Measurements from ENCODE around the gene URB1.
"Not testable (repeated sequence)": the region's sequence is repeated elsewhere in the genome, so short reads cannot be mapped to it uniquely, and the experiment has no call there.

The URB1 gene

DNA sequence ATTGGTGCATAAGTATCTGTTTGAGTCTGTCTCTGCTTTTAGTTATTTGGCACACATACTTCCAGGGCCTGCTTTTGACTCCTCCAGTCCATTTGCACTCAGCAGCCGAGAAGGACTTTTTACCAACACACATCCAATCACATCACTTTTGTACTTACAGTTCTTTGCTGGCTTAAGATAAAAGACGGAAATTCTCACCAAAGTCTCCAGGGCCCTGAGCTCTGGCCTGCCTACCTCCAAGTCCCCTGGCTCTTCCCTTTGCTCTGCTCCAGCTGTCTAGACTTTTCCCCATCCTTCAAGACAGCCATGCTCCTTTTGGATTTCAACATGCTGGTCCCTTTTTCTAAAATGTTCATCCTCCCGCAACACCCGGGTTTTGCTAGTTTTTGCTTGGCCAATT lies 17.5 kb upstream of the URB1 start:
- TF ChIP-seq, protein P1, sequence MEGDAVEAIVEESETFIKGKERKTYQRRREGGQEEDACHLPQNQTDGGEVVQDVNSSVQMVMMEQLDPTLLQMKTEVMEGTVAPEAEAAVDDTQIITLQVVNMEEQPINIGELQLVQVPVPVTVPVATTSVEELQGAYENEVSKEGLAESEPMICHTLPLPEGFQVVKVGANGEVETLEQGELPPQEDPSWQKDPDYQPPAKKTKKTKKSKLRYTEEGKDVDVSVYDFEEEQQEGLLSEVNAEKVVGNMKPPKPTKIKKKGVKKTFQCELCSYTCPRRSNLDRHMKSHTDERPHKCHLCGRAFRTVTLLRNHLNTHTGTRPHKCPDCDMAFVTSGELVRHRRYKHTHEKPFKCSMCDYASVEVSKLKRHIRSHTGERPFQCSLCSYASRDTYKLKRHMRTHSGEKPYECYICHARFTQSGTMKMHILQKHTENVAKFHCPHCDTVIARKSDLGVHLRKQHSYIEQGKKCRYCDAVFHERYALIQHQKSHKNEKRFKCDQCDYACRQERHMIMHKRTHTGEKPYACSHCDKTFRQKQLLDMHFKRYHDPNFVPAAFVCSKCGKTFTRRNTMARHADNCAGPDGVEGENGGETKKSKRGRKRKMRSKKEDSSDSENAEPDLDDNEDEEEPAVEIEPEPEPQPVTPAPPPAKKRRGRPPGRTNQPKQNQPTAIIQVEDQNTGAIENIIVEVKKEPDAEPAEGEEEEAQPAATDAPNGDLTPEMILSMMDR (conservative IDR thresholded peaks at IDR 0.05; ENCODE audit: low read length), result no peak

GRCh38 chr21:32406405-32406804 lies 13.6 kb upstream of the URB1 start:
- TF ChIP-seq, protein P1 (conservative IDR thresholded peaks at IDR 0.05; ENCODE audit: low read length), result no peak
- DNase-seq (ENCODE audit: low read depth), result no peak
- H3K4me3 ChIP-seq (ENCODE audit: low read length), result no peak overlapping the region

More for the DNA sequence above, 17.5 kb upstream of the URB1 start:
- no peak overlapping the region for H3K4me3 ChIP-seq (ENCODE audit: low read length)
- no peak for DNase-seq (ENCODE audit: low read depth)

DNA sequence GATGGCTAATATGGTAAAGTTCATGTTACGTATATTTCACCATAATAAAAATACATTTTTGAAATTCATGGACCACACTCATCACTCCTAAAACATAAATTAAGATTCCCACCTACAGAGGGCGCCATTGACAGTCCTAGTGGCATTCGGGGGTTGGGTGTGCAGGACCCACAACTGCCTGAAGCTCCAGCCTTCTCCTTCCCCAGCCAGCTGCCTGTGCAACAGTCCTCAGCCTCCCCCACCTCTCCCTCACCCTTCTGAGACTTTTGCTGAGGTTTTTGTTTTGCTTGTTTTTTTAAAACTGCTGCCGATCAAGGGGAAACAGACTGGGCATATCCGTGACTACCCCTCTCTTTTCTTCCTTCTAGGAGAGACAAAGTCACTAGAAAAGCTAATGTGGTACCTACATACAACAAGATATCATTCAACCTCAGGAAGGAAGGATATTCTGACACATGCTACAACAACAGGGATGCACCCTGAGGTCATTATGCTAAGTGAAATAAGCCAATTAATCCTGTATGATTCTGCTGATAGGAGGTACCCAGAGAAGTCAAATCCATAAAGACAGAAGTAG lies 10.5 kb upstream of the URB1 start:
- DNase-seq (ENCODE audit: low read depth), result peak; percentile 66
- TF ChIP-seq, protein P1 (conservative IDR thresholded peaks at IDR 0.05; ENCODE audit: low read length), result peak; percentile 77
- no peak overlapping the region for H3K4me3 ChIP-seq (ENCODE audit: low read length)

GRCh38 chr21:32393677-32394001 lies 827 bp upstream of the URB1 start:
- TF ChIP-seq, protein P1 (conservative IDR thresholded peaks at IDR 0.05; ENCODE audit: low read length), result no peak
- peak overlapping the region; percentile 84 for H3K4me3 ChIP-seq (ENCODE audit: low read length)
- no peak for DNase-seq (ENCODE audit: low read depth)

GRCh38 chr21:32392299-32392879 lies 423 bp downstream of the URB1 start:
- DNase-seq (ENCODE audit: low read depth), result no peak
- H3K4me3 ChIP-seq (ENCODE audit: low read length), result peak overlapping the region; percentile 84
- TF ChIP-seq, protein P1 (conservative IDR thresholded peaks at IDR 0.05; ENCODE audit: low read length), result no peak

GRCh38 chr21:32391755-32392154 lies 1.1 kb downstream of the URB1 start:
- H3K4me3 ChIP-seq (ENCODE audit: low read length), result peak overlapping the region; percentile 84
- TF ChIP-seq, protein P1 (conservative IDR thresholded peaks at IDR 0.05; ENCODE audit: low read length), result no peak
- DNase-seq (ENCODE audit: low read depth), result no peak

GRCh38 chr21:32390537-32391224 lies 2.1 kb downstream of the URB1 start:
- DNase-seq (ENCODE audit: low read depth); H3K4me3 ChIP-seq (ENCODE audit: low read length): not testable (repeated sequence)
